G401 (cell line): Measurements from ENCODE around the gene KNDC1. TPM values are rescaled to one million over a fixed set of nuclear protein-coding genes. Genes with fewer than 3 reads are reported as not detected.
"Not testable (repeated sequence)": the region's sequence is repeated elsewhere in the genome, so short reads cannot be mapped to it uniquely, and the experiment has no call there.

Experiments
- DNase-seq: peaks from one replicate; pipeline ENCODE4 v3.0.0-alpha.2; 2015; ENCODE audit warnings: low spot score
- in situ Hi-C: cut with HindIII; loops from 2 replicates; pipeline ENCODE4 v1.10.0; 2016; ENCODE audit warnings: low sequenced_read_pairs, mixed read lengths
- total RNA-seq: library from RNA; depleted of rRNA; stranded (reverse); fragments of >200 nt; shearing (Covaris generic); gene quantifications from 2 replicates; pipeline ENCODE4 v1.2.3, GENCODE V29; 2014

Gene KNDC1
- total RNA-seq, 1 experiment from 2014 or later = 0.47 TPM

DNA sequence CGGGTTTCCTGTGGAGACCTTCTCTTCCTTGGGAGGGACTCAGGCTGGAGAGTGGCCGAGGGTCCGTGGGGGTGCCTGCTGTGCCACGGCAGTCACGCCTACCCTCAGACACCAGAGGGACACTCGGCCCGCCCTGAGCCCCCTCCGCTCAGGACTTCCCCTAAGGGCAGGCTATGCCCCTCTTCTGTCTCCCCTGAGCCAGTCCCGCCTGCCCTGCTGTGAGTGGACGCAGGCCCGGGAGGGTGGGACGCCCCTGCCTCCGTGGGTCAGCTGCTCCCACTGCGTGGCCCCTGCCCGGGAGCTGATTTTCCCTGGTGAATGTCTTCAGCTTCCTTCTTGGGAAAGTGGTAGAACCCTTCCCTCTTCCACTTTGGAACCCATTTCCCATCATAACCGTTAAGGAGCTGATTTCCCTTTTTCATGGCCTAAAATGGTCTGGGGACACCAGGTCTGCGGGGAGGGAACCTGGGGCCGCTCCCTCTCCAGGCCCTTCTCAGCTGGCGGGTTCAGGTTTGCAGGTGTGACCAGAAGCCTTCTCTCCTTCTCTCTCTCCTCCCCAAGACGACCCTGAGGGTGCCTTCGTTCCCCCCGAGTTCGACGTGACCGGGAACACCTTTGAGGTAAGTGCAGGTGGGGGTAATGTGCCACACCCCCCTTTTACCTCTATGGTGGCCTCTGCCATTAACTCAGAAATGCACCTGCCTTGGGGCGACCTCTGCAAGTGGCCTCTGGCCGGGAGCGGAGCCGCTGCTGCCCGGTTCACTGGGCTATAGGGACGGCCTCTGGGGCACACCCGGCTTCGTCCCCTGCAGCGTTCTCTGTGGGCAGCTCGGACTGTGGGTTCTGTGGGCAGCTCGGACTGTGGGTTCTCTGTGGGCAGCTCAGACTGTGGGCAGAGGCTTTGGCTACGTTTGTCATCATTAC lies 7.9 kb downstream of the KNDC1 start:
- DNase-seq = no peak
- in situ Hi-C loops = no loop called here

DNA sequence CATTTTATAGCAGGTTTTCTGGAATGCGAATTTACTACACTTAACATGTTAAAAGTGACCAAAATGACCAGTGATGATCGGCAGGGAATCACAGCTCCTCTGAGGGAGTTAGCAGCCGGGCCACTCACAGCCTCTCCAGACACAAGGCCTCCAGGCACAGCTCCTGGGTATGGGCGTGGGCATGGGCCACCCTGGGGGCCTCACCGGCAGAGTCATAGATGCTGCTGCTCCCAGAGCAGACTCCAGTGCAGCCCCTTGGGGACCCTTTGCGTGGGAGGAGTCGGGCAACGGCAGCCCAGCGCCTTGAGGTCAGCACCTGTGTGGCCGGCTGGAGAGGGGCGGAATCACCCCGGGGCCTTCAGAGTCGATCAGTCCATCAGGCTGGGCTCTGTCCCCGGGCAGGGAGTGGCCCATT lies 8.6 kb downstream of the KNDC1 start:
- in situ Hi-C loops = no loop called here
- DNase-seq = no peak

DNA sequence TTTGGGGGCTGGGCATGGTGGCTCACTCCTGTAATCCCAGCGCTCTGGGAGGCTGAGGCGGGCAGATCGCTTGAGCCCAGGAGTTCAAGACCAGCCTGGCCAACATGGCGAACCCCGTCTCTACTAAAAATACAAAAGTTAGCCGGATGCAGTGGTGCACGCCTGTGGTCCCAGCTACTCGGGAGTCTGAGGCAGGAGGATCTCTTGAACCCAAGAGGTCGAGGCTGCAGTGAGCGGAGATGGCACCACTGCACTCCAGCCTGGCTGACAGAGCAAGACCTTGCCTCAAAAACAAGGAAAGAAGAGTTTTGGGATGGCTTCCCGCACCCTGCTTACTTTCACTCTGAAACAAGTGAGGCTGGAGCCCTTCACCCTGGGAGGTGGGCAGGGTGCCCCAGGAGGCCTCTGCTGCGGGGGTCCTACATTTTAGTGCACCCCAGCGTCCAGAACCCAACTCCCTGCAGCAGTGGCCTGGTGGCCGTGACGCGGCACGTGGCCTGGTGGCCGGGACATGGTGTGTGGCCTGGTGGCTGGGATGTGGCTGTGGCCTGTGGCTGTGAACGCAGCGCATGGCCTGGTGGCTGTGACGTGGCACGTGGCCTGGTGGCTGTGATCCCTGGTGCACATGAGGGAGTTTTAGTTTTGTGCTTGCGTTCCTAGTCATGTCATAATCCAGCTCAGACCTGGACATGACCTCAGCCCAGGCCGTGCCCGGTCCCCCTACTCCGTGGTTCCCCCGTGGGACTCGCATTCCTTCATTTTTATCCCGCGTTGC lies 9.3 kb downstream of the KNDC1 start:
- no peak for DNase-seq
- in situ Hi-C loops = no loop called here

DNA sequence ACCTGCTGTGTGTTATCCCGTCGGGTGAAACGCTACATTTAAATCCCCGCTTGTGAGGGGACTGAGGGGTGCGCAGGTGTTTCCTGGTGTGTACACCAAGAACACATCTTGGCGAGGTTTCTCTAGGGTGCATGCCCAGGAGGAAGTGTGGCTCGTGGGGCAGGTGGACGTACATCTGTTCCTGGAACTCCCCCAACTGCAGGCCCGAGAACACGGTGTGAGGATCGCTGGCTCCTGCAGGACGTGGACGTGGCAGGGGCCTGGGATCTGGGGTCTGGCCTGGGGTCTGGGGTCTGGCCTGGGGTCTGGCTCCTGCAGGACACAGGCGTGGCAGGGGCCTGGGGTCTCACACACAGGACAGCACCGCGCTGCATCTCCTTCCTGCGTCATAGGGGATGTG lies 10.1 kb downstream of the KNDC1 start:
- in situ Hi-C loops = no loop called here
- peak; percentile 72 for DNase-seq

DNA sequence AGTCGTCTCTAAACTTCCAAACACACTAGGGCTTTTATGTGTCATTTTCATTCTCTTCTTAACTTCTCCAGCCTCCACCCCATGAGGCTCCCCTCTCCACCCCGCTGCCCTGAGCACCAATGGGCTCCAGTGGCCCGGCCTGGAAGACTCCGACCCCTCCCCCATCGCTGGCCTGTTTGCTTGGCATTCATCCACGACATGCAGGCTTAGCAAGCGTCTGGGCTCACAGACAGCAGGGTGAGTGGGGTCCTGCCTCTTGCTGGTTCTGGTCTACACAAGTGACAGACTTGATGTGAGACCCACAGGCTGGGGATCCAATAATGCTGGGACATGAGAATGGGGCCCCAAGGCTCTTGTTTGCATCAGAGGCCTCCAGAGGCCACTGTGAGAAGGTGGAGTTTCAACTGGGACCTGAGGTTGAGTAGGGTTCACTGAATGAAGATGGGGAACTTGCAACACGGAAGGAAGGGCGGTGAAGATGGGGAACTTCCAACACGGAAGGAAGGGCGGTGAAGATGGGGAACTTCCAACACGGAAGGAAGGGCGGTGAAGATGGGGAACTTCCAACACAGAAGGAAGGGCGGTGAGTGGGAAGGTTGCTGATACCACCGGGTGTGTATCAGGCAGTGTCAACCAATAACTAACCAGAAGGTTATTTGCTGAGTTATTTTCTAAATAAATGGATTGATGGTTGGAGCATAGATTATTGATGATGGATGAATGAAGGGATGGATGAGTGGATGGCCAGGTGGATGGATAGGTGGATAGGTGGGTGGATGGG lies 14.0 kb downstream of the KNDC1 start:
- in situ Hi-C loops = no loop called here
- no peak for DNase-seq

DNA sequence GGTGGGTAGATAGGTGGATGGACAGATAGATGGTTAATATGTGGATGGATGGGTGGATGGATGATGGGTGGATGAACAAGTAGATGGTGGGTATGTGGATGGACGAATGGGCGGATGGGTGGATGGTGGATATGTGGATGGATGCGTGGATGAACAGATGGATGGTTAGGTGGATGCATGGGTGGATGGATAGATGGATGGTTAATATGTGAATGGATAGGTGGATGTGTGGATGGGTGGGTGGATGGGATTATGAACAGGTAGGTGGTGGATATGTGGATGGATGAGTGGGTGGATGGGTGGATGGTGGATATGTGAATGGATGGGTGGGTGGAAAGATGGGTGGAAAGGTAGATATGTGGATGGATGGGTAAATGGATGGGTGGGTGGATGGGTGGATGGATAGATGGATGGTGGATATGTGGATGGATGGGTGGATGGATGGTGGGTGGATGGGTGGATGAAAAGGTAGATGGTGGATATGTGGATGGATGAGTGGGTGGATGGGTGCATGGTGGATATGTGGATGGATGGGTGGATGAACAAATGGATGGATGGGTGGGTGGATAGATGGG lies 14.8 kb downstream of the KNDC1 start:
- in situ Hi-C loops = no loop called here
- DNase-seq = no peak

DNA sequence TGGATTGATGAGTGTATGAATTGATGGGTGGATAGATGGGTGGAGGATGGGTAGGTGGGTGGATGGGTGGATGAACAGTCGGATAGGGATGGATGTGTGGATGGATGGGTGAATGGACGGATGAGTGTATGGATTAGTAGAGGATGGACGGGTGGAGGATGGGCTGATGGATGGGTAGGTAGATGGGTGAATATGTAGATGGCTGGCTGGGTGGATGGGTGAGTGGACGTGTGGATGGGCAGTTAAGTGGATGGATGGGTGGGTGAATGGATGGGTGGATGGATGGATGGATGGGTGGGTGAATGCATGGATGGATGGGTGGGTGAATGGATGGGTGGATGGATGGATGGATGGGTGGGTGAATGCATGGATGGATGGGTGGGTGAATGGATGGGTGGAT lies 15.6 kb downstream of the KNDC1 start:
- in situ Hi-C loops = not testable (repeated sequence)

DNA sequence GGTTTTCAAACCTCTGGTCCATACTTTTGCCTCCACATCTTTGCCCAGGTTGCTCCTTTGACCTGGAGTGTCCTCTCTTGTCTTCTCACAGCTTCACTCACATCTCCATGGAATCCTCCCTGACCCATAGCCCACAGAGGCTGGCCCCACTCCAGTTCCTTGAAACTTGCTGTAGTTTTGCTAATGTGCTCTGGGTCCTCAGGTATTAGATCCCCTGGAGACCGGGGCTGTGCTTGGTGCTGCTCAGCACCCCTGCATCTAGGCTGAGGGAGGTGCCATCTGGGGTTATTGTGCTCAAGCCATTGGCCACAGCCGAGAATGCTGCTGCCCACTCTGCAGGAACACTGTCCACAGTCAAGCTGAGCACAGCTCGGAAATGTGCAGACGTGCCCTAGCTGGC lies 16.5 kb downstream of the KNDC1 start:
- in situ Hi-C loops = no loop called here
- DNase-seq = peak; percentile 48

More for the DNA sequence above, 15.6 kb downstream of the KNDC1 start:
- not testable (repeated sequence) for DNase-seq

DNA sequence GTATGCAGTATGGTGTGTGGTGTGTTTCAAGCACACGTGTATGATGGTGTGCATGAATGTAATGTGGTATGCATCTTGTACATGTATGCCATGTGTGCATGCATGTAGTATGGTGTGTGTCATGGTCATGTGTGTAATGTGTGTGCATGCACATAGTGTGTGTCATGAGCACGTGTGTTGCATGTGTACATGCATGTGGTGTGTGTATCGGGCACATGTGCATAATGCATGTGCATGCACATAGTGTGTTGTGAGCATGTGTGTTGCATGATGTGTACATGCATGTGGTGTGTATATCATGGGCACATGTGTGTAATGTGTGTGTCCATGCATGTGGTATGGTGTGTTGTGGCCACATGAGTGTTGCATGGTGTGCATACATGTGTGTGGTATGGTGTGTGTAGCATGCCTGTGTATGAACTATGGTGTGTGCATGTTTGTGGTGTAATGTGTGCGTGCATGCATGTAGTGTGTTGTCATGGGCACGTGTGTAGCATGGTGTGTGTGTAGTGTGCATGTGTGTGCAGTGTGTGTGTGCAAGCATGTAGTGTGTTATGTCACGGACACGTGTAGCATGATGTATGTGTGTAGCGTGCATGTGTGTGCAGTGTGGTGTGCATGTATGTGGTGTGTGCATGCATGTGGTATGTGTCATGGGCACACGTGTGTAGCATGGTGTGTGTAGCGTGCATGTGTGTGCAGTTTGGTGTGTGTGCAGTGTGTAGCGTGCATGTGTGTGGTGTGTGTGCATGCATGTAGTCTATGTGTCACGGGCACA lies 17.6 kb downstream of the KNDC1 start:
- in situ Hi-C loops = no loop called here
- DNase-seq = no peak

DNA sequence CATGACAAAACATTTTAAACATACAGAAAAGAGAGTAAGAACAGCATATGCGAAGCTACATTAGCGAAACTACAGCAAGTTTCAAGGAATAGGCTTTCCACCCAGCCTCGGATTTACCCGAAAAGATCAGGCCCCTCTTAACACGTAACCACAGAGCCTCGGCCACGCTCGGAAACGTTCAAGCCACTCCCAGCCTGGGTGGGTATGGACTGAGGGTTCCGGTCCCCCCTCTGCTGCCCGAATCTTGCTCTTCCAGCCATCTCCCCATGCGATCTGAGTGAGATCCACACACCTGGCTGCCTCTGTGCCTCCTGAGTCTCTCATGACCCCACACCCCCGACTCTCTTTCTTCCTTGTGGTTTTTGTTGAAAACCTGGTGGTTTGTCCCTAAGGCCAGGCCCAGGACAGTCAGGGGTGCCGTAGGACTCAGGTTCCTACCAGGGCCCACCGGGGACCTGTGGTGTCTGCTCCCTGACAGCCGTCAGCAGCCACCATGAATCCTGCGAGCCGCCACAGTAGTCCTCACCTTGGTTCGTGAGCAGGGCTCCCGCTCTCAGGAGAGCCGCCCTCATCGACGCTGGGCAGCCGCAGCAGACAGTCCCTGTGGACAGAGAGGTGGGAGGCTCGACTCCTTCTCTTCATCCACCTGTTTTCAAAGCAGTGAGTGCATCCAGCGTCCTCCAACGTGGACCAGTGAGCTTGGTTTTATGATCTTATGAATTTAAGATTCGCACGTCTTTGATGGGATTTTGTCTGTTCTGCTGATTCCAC lies 18.5 kb downstream of the KNDC1 start:
- no peak for DNase-seq
- in situ Hi-C loops = no loop called here

DNA sequence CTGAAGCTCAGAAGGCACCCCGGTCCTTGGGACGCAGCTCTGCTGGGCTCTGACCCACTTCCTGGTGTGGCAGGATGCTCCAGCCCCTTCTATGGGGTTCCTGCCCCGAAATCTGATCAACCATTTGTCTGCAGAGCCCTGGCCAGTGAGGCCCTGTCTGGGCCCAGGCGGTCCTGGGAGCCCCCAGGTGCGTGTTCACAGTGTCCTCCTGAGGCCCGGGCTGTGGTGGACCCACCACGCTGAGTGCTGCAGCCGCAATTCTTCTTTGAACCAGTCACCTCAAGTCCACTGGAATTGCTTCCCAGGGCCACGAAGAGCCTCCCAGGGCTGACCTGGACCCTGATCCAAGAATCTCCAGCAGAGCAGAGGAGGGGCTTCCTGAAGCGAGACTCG lies 19.1 kb downstream of the KNDC1 start:
- no peak for DNase-seq
- in situ Hi-C loops = no loop called here

DNA sequence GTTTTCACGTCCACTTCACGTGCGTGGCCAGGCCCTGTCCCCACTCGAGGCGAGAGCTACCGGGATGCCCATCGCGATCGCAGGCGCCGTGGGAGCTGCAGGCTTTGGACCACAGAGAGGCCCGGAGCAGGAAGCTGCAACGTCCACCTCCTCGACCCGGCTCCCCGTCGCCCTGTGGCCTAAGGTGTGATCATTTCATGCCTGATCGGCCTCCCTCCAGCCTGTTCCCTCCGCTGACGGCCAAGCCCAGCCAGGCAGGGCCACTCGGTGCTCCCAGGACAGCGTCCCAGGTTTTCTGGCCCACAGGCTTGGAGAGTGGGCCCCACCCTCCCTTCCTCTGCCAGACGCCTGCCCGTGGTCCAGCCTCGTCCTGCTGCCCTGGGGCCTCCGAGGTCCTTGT lies 19.6 kb downstream of the KNDC1 start:
- DNase-seq = no peak
- in situ Hi-C loops = no loop called here

DNA sequence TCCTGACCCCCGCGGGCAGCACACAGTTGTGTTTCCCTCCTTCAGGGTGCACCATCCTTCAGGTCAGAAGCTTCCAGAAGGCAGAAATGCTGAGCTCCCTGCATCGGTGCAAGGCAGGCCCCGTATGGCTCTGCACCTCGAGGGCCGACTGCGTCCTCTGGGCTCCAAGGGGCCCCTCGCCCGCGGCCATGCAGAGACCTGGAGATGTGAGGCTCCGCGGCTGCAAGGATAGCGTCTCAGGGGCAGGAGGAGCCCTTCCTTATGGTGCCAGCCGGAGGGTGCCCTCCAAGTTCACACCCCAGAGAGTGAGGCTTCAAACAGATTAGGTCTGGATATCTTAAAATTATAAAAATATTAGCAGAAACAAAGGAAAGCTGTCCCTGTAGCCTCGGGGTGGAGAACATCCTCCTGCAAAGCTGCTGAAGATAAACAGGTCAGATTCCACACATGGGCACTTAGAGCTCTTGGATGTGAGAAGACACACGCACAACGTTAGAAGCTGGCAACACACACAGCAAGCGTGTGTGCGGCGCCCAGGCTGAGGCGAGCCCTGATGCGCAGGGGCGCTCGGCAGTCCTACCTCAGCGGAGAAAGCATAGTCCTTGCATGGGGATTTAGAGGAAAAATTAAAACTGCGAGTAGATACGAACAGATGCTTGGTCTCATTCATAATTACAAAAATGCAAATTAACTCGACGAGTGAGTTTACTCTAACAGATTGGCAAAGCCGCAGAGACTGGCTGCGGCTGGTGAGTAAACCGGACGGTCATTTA lies 20.4 kb downstream of the KNDC1 start:
- in situ Hi-C loops = no loop called here
- DNase-seq = no peak

DNA sequence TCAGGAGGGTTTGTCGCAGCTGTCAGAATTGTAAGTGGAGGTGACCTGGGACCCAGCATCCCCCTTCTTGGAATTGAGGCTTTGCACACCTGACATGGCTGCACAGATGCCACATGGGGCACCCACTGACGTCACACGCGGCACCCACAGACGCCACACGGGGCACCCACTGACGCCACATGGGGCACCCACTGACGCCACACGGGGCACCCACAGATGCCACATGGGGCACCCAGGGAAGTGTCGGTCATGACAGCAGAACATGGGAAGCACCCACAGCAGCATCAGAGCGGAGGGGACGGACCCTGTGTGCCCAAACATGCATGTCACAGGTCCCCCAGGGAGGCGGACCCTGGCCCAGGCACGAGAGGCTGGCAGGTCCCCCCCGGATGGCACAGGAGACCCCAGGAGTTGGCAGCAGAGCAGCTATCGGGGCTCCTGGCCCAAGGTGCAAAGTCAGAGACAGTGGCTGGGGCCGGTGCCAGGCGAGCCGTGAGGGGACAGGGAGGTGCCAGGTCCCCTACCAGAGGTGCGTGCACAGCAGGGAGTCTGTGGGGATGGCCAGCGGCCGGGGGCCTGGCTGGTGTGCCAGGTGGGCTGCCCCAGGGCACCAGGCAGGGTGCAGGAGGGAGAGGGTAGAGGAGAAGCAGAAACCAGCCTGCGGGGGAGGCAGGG lies 21.1 kb downstream of the KNDC1 start:
- no peak for DNase-seq
- in situ Hi-C loops = no loop called here

DNA sequence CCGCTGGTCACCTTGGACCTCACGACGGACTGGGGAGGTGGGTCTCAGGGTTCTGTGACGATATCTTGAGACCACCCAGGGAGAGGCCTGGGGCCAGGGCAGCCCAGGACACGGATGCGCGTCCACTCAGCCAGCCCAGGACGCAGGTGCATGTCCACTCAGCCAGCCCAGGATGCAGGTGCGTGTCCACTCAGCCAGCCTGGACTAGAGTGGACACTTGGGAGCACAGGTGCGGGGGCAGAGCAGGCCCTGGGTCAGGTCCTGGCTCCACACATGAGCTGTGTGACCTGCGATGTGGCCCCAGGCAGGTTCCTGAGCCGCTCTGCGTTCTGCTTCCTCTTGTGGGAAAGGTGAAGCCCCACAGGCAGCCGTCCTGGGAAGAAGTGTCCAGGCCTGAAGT lies 22.2 kb downstream of the KNDC1 start:
- DNase-seq = no peak

DNA sequence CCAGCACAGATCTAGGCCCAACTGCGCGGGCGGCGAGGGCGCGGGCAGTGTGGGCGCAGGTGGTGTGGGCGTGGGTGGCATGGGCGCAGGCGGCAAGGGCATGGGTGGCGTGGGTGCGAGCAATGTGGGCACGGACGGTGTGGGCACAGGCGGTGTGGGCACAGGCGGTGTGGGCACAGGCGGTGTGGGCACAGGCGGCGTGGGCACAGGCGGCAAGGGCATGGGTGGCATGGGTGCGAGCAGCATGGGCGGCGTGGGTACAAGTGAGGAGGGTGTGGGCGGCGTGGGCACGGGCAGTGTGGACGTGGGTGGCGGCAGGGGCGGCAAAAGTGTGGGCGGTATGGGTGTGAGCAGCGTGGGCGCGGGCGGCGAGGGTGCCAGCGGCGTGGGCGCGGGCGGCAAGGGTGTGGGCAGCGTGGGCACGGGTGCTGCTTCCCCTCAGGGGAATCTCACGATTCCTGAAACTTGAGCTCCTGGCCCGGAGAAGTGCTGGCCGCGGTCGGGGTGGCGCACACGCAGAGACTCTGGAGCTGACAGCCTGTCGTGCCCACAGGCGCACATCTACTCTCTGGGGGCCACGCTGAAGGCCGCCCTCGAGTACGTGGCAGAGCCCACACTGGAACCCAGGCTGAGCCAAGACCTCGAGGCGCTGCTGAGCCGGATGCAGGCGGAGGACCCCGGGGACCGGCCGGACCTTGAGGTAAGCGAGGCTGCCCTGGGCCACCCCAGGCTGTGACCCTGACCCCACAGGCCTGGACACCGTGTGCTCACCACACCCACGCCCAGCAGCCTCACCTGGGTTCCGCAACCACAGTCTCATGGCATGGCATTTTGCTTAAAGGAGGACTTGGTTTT lies 23.0 kb downstream of the KNDC1 start:
- in situ Hi-C loops = no loop called here
- DNase-seq = no peak

More for the DNA sequence above, 22.2 kb downstream of the KNDC1 start:
- in situ Hi-C loops = no loop called here
